Esophagus squamous epithelium (tissue), 4 donors: Measurements from ENCODE around the gene ICAM2.

Experiments
- POLR2A ChIP-seq, 4 donors: fragments of 450-650 bp; IDR thresholded peaks; one replicate each; pipeline ENCODE4 v1.6.1; 2017; ENCODE audit warnings: antibody characterized with exemption in 4 of 4, mild to moderate bottlenecking in 4 of 4, moderate library complexity in 3 of 4
- TF ChIP-seq, protein P1 (sequence below), 6 experiments: fragments of 450-650 bp in 4 of 6; fragments of 200-600 bp in 2 of 6; sonication (generic) in 2 of 6; IDR thresholded peaks; one replicate each; pipeline ENCODE4 v1.5.1; 2016 to 2019; ENCODE audit warnings: antibody characterized with exemption in 6 of 6, mild to moderate bottlenecking in 4 of 6, moderate library complexity in 4 of 6

GRCh38 chr17:64054304-64054703, 33.9 kb upstream of the ICAM2 start:
- no peak for TF ChIP-seq POLR2A (IDR thresholded peaks at IDR 0.05)
- TF ChIP-seq, protein P1, sequence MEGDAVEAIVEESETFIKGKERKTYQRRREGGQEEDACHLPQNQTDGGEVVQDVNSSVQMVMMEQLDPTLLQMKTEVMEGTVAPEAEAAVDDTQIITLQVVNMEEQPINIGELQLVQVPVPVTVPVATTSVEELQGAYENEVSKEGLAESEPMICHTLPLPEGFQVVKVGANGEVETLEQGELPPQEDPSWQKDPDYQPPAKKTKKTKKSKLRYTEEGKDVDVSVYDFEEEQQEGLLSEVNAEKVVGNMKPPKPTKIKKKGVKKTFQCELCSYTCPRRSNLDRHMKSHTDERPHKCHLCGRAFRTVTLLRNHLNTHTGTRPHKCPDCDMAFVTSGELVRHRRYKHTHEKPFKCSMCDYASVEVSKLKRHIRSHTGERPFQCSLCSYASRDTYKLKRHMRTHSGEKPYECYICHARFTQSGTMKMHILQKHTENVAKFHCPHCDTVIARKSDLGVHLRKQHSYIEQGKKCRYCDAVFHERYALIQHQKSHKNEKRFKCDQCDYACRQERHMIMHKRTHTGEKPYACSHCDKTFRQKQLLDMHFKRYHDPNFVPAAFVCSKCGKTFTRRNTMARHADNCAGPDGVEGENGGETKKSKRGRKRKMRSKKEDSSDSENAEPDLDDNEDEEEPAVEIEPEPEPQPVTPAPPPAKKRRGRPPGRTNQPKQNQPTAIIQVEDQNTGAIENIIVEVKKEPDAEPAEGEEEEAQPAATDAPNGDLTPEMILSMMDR (IDR thresholded peaks at IDR 0.05): no peak
